SU-DHL-6 (cell line): ENCODE results near the gene LHX6.

ENCODE experiments used
- H2AFZ ChIP-seq: fragments of 200-600 bp; sonication (generic); 2 replicates; pipeline ENCODE4 v1.6.1; 2014; ENCODE audit warnings: low read depth, mild to moderate bottlenecking, moderate library complexity, mixed read lengths, antibody characterized with exemption, low read length; ENCODE audit not compliant: severe bottlenecking
- H3F3A ChIP-seq: fragments of 200-600 bp; shearing (Covaris generic); 2 replicates; pipeline ENCODE4 v1.6.0; 2016; ENCODE audit warnings: antibody characterized with exemption, mild to moderate bottlenecking; ENCODE audit not compliant: insufficient read depth
- H3K27ac ChIP-seq: fragments of 200-600 bp; sonication (generic); 2 replicates; pipeline ENCODE4 v1.5.1; 2016; ENCODE audit warnings: low read depth, mild to moderate bottlenecking, low read length, moderate library complexity, mixed read lengths
- H3K27me3 ChIP-seq: fragments of 200-600 bp; sonication (generic), shearing (Covaris generic); 2 replicates; pipeline ENCODE4 v1.6.0; 2014; ENCODE audit warnings: mild to moderate bottlenecking, low read length
- H3K36me3 ChIP-seq: fragments of 200-600 bp; sonication (generic); 2 replicates; pipeline ENCODE4 v1.6.1; 2014; ENCODE audit warnings: mild to moderate bottlenecking, low read length, mixed read lengths
- H3K4me2 ChIP-seq: fragments of 300-600, 200-600 bp; shearing (Covaris generic), sonication (generic); 2 replicates; pipeline ENCODE4 v1.6.0; 2014; ENCODE audit warnings: low read length, low read depth, mild to moderate bottlenecking; ENCODE audit not compliant: poor library complexity, severe bottlenecking
- H3K4me3 ChIP-seq: fragments of 200-600 bp; sonication (generic); 2 replicates; pipeline ENCODE4 v1.5.1; 2014; ENCODE audit warnings: antibody characterized with exemption, low read length, mild to moderate bottlenecking, mixed read lengths; ENCODE audit not compliant: insufficient read depth, poor library complexity, severe bottlenecking
- H3K79me2 ChIP-seq: fragments of 200-600 bp; sonication (generic); 2 replicates; pipeline ENCODE4 v1.6.1; 2014; ENCODE audit warnings: mild to moderate bottlenecking, low read length, moderate library complexity; ENCODE audit not compliant: insufficient read depth
- H3K9ac ChIP-seq: fragments of 200-600 bp; sonication (generic); 2 replicates; pipeline ENCODE4 v1.7.0; 2014; ENCODE audit warnings: mild to moderate bottlenecking, low read length
- H3K9me2 ChIP-seq: fragments of 200-600 bp; sonication (generic); replicated peaks from 2 replicates; pipeline ENCODE4 v1.6.1; 2014; ENCODE audit warnings: low read length; ENCODE audit not compliant: insufficient read depth
- H3K9me3 ChIP-seq: fragments of 200-600 bp; sonication (generic); 2 replicates; pipeline ENCODE4 v1.6.1; 2014; ENCODE audit warnings: low read length, mixed read lengths; ENCODE audit not compliant: insufficient read depth
- H4K20me1 ChIP-seq: fragments of 200-600 bp; sonication (generic); 2 replicates; pipeline ENCODE4 v1.6.1; 2014; ENCODE audit warnings: low read depth, mild to moderate bottlenecking, antibody characterized with exemption, low read length, moderate library complexity, mixed read lengths
- EZH2phosphoT487 ChIP-seq: fragments of 200-600 bp; sonication (generic), shearing (Covaris generic); conservative IDR thresholded peaks from 2 replicates; pipeline ENCODE4 v1.6.1; 2018; ENCODE audit warnings: mild to moderate bottlenecking, antibody characterized with exemption, low read length, moderate library complexity, mixed read lengths
- TF ChIP-seq, protein P1 (sequence below): fragments of 200-600 bp; sonication (generic); IDR thresholded peaks from one replicate; pipeline ENCODE4 v1.5.1; 2017; ENCODE audit warnings: antibody characterized with exemption, mild to moderate bottlenecking, low read length, moderate library complexity; ENCODE audit not compliant: insufficient read depth, poor library complexity, severe bottlenecking

The LHX6 gene

DNA sequence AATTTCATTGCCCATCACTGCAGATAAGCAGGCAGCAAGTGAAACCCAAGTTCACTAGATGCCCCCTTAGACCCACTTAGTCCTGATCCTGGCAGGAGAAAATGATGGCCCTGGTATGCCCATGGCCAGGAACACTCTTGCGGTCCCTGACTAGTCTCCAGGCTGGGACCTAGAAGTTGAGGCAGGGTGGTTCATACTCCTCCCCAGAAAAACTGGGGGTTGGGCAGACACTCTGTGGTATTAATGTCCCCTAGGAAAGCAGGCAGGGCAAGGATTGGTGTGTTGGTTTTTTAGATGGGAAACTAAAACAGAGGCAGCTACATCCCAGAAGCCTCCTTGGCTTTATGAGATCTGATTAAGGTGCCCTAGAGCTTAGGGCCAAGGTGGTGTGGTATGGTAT is 13.1 kb downstream of the LHX6 start:
- Histone ChIP-seq H3K4me3 (no peak overlapping the region), H3K36me3 (no peaks in the 10 kb centered on the region), H3K4me2 (no peak overlapping the region), H3K79me2 (no peaks in the 10 kb centered on the region), H3K9me3 (no peaks in the 10 kb centered on the region), H3K27ac (no peak overlapping the region), H3K9ac (no peak overlapping the region), H3K9me2 (no peaks in the 10 kb centered on the region), H2AFZ (no peak overlapping the region), H4K20me1 (no peaks in the 10 kb centered on the region), H3F3A (no peaks in the 10 kb centered on the region), H3K27me3 (no peaks in the 10 kb centered on the region)
- TF ChIP-seq EZH2phosphoT487 = no peak
- TF ChIP-seq, protein P1, sequence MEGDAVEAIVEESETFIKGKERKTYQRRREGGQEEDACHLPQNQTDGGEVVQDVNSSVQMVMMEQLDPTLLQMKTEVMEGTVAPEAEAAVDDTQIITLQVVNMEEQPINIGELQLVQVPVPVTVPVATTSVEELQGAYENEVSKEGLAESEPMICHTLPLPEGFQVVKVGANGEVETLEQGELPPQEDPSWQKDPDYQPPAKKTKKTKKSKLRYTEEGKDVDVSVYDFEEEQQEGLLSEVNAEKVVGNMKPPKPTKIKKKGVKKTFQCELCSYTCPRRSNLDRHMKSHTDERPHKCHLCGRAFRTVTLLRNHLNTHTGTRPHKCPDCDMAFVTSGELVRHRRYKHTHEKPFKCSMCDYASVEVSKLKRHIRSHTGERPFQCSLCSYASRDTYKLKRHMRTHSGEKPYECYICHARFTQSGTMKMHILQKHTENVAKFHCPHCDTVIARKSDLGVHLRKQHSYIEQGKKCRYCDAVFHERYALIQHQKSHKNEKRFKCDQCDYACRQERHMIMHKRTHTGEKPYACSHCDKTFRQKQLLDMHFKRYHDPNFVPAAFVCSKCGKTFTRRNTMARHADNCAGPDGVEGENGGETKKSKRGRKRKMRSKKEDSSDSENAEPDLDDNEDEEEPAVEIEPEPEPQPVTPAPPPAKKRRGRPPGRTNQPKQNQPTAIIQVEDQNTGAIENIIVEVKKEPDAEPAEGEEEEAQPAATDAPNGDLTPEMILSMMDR = no peak

DNA sequence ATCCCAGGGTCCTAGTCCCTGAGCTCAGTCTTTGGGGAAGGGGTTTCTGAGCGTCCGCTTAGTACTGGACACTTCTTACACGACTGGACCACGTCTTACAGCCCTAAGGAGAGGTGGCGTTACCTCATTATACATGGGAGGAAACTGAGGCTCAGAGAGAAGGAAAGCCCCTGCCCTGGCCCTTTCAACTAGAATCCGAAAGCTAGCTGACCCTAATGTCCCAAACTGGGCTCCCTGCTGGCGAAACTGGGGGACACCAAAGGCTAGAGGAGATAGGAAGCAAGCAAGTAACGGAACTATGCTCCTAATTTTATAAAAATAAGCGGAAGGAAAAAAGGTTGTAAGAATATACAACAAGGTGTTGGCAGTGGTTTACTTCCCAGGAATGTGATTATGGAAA is 14.2 kb downstream of the LHX6 start:
- no peaks in the 10 kb centered on the region for H3K9me2 ChIP-seq
- no peaks in the 10 kb centered on the region for H3F3A ChIP-seq
- TF ChIP-seq EZH2phosphoT487 = no peak
- TF ChIP-seq, protein P1 = no peak
- no peaks in the 10 kb centered on the region for H3K27me3 ChIP-seq
- H3K4me2 ChIP-seq = no peak overlapping the region
- H2AFZ ChIP-seq = no peak overlapping the region
- H3K79me2 ChIP-seq = no peaks in the 10 kb centered on the region
- H3K27ac ChIP-seq = no peak overlapping the region
- H3K9me3 ChIP-seq = no peaks in the 10 kb centered on the region
- no peaks in the 10 kb centered on the region for H4K20me1 ChIP-seq
- H3K4me3 ChIP-seq = no peak overlapping the region
- no peak overlapping the region for H3K9ac ChIP-seq
- no peaks in the 10 kb centered on the region for H3K36me3 ChIP-seq

DNA sequence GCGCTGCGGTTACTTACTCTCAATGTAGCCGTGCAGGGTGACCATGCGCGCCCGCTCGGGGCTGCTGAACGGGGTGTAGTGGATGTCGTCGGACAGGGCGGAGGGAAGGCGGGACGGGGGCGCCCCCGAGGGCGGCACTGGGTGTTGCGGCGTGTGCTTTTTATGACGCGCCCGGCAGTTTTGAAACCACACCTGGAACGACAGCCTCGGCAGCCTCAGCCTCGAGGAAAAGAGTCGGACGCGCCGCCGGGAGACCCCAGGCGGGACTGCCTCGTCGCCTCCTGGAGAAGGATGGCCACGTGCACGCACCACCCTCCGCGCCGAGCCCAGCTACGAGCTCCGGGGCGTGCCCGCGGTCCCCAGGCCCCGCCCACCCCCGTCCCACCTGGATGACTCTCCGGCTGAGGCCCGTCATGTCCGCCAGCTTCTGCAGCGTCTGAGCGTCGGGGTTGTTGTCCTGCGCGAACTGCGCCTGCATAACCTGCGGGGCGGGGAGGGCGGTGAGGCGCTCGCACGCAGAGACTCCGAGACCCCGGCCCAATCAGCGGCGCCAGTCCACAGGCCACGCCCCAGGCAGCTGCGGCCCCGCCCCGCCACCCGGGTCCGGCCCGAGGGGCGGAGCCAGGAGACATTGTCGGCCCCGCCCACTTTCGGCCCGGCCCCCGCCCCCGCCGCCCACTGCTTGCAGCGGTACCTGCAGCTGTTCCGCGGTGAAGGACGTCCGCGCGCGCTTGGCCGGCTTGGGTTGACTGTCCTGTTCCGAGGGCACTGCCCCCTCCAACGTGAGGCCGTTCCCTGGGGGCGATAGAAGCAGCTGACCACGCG is 15.0 kb downstream of the LHX6 start:
- no peaks in the 10 kb centered on the region for H3K36me3 ChIP-seq
- H3K9me2 ChIP-seq = no peaks in the 10 kb centered on the region
- no peak overlapping the region for H3K4me3 ChIP-seq
- H3K9me3 ChIP-seq = no peaks in the 10 kb centered on the region
- H3K27me3 ChIP-seq = no peaks in the 10 kb centered on the region
- TF ChIP-seq, protein P1 = no peak
- TF ChIP-seq EZH2phosphoT487 = no peak
- H3F3A ChIP-seq = no peaks in the 10 kb centered on the region
- no peak overlapping the region for H3K27ac ChIP-seq
- H2AFZ ChIP-seq = no peak overlapping the region
- H3K9ac ChIP-seq = no peak overlapping the region
- no peaks in the 10 kb centered on the region for H3K79me2 ChIP-seq
- no peaks in the 10 kb centered on the region for H4K20me1 ChIP-seq
- H3K4me2 ChIP-seq = no peak overlapping the region
